Gastrocnemius medialis (tissue), 4 donors: ENCODE measurements around the gene CLP1. TPM values are rescaled to one million over a fixed set of nuclear protein-coding genes. Genes with fewer than 3 reads are reported as not detected.

Experiments used
- ATAC-seq, 2 donors: fragments of 150-250 bp; one replicate each; pipeline ENCODE4 v1.9.1; 2016
- DNase-seq, 2 donors: peaks; one replicate each; pipeline ENCODE4 v3.0.0-alpha.2; 2019
- H3K27ac ChIP-seq, 4 donors: fragments of 200-600 bp; sonication (generic); 1 replicate in 1 of 4; 2 replicates in 3 of 4; pipeline ENCODE4 v1.5.1; 2016 to 2018; ENCODE audit warnings: mild to moderate bottlenecking in 2 of 4, moderate library complexity in 1 of 4
- H3K27me3 ChIP-seq, 3 donors: fragments of 200-600 bp; sonication (generic) in 2 of 3; 1 replicate in 1 of 3; 2 replicates in 2 of 3; pipeline versions ENCODE4 v1.5.1 to v1.6.0; 2016 to 2019; ENCODE audit warnings: mild to moderate bottlenecking in 1 of 3, moderate library complexity in 1 of 3
- H3K36me3 ChIP-seq, 2 donors: fragments of 200-600 bp; sonication (generic) in 1 of 2; one replicate each; pipeline ENCODE4 v1.5.1; 2017 to 2018
- H3K4me1 ChIP-seq, 2 donors: fragments of 200-600 bp; sonication (generic) in 1 of 2; one replicate each; pipeline ENCODE4 v1.5.1; 2016 to 2017; ENCODE audit warnings: mild to moderate bottlenecking in 2 of 2
- H3K4me3 ChIP-seq, 4 donors: fragments of 200-600 bp; sonication (generic) in 3 of 4; 1 replicate in 1 of 4; 2 replicates in 3 of 4; pipeline ENCODE4 v1.5.1; 2016 to 2019; ENCODE audit warnings: mild to moderate bottlenecking in 2 of 4
- H3K9me3 ChIP-seq, 3 donors: fragments of 200-600 bp; sonication (generic) in 2 of 3; 1 replicate in 1 of 3; 2 replicates in 2 of 3; pipeline ENCODE4 v1.5.1; 2016 to 2019
- POLR2A ChIP-seq, 2 donors: fragments of 450-650 bp; IDR thresholded peaks; one replicate each; pipeline ENCODE4 v1.6.1; 2017; ENCODE audit warnings: antibody characterized with exemption in 2 of 2, mild to moderate bottlenecking in 2 of 2, moderate library complexity in 2 of 2
- in situ Hi-C, 4 donors: fragments of 200-750 bp; cut with MboI; loops; one replicate each; pipeline versions ENCODE4 v1.15.0 to v1.8.0; 2017; ENCODE audit warnings: low sequenced_read_pairs in 4 of 4
- intact Hi-C: fragments of 100-400 bp; cut with DNase I; formaldehyde crosslinking; loops from one replicate; pipeline ENCODE4 v1.15.1; 2023; ENCODE audit warnings: low total_unique reads
- total RNA-seq, 4 donors: library from RNA; depleted of rRNA; stranded (reverse); fragments of >200 nt; gene quantifications; one replicate each; pipeline versions ENCODE4 v1.1.0 to v1.2.3, GENCODE V29; 2016
- TF ChIP-seq, protein P1 (sequence below), 5 experiments: fragments of 450-650 bp in 3 of 5; fragments of 200-600 bp in 2 of 5; sonication (generic) in 2 of 5; IDR thresholded peaks in 4 of 5; conservative IDR thresholded peaks in 1 of 5; 1 replicate in 4 of 5; 2 replicates in 1 of 5; pipeline ENCODE4 v1.5.1; 2016 to 2019; ENCODE audit warnings: antibody characterized with exemption in 5 of 5, mild to moderate bottlenecking in 3 of 5, moderate library complexity in 3 of 5

The CLP1 gene
- total RNA-seq, 4 donors from 2014 or later = 10.6 to 15.3 (median 11.2) TPM

DNA sequence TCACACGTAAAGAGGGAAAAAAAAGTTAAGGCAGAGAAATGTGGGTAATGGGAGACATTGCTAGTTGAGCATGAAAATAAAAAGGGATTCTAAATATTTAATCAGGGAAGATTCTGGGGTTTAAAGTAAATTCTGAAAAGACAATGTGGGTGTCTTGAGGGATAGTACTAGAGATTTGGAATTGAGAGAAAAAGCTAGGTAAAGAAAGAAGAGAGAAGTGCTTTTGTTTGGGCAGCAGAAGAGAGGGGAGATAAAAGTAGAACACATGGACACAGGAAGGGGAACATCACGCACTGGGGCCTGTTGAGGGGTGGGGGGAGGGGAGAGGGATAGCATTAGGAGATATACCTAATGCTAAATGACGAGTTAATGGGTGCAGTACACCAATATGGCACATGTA lies 4.4 kb upstream of the CLP1 start:
- in situ Hi-C loops (loop anchor here in 1 of 4 donors (25.0 kb wide), 1 partner anchor 934 kb away; the partner anchor contains the start of genes LPXN and ZFP91), intact Hi-C loops (no loop called here)
- Histone ChIP-seq H3K36me3 (no peaks in the 10 kb centered on the region), H3K4me3 (no peak overlapping the region), H3K9me3 (no peaks in the 10 kb centered on the region), H3K27me3 (peaks cover 20 to 27% (median 20%) of the 10 kb centered on the region in 3 donors), H3K4me1 (peaks cover 9 to 12% of the 10 kb centered on the region in 2 donors), H3K27ac (no peak overlapping the region)
- no peak for DNase-seq
- ATAC-seq = no peak
- TF ChIP-seq, protein P1, sequence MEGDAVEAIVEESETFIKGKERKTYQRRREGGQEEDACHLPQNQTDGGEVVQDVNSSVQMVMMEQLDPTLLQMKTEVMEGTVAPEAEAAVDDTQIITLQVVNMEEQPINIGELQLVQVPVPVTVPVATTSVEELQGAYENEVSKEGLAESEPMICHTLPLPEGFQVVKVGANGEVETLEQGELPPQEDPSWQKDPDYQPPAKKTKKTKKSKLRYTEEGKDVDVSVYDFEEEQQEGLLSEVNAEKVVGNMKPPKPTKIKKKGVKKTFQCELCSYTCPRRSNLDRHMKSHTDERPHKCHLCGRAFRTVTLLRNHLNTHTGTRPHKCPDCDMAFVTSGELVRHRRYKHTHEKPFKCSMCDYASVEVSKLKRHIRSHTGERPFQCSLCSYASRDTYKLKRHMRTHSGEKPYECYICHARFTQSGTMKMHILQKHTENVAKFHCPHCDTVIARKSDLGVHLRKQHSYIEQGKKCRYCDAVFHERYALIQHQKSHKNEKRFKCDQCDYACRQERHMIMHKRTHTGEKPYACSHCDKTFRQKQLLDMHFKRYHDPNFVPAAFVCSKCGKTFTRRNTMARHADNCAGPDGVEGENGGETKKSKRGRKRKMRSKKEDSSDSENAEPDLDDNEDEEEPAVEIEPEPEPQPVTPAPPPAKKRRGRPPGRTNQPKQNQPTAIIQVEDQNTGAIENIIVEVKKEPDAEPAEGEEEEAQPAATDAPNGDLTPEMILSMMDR (IDR thresholded peaks at IDR 0.05 in 4 of 5, conservative IDR thresholded peaks at IDR 0.05 in 1 of 5) = no peak
- TF ChIP-seq POLR2A (IDR thresholded peaks at IDR 0.05) = no peak

DNA sequence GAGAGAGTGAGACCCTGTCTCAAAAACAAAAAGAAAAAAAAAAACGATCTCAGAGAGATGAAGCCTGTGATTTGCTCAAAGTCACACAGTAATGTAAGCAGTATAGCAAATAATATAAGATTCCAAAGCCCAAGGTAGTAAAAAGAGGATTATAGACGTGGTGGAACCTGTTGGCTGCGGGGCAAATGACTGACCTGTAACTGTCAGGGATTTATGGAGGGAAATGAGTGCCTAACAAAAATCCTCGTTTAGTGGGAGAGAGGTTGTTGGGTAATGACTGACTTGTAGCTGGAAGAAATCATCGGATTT lies 723 bp upstream of the CLP1 start:
- ATAC-seq = peak; percentile 4 to 6
- Histone ChIP-seq H3K4me1 (peaks cover 8 to 23% of the 10 kb centered on the region in 2 donors), H3K9me3 (no peaks in the 10 kb centered on the region), H3K4me3 (peak overlapping the region; percentile 62 to 79 (median 72)), H3K36me3 (peaks cover 0 to 26% of the 10 kb centered on the region in 2 donors), H3K27me3 (peaks cover 0 to 4% (median 0%) of the 10 kb centered on the region in 3 donors), H3K27ac (peak overlapping the region; percentile 84 to 94 (median 91))
- no peak for TF ChIP-seq POLR2A (IDR thresholded peaks at IDR 0.05)
- TF ChIP-seq, protein P1 (IDR thresholded peaks at IDR 0.05 in 4 of 5, conservative IDR thresholded peaks at IDR 0.05 in 1 of 5) = no peak
- in situ Hi-C loops (loop anchor here in 1 of 4 donors (25.0 kb wide), 1 partner anchor 930 kb away; the partner anchor contains the start of genes LPXN and ZFP91), intact Hi-C loops (loop anchor here (1.0 to 2.0 kb wide), 3 partner anchors 10 to 126 kb away; partner anchors contain the start of genes MED19, TIMM10 and TMX2)
- no peak for DNase-seq

DNA sequence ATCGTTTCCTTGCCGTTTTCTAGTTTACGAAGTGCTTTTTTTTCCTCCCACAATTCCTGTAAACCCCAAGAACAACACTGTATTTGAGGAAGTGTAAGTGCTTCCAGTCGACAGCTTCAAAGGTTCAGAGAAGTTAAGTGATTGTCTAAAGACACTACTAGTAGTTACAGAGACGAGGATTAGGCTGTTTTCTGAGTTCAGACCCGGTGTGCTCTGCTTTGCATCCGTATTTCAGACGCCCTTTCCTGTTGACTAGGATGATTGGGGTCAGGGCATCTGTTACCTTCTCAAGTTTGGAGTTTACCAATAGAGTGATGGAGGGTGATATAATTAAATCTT lies 430 bp downstream of the CLP1 start:
- no peaks in the 10 kb centered on the region for H3K9me3 ChIP-seq
- ATAC-seq = peak in 1 of 2 donors; percentile 4
- peaks cover 0 to 37% of the 10 kb centered on the region in 2 donors for H3K36me3 ChIP-seq
- no peaks in the 10 kb centered on the region for H3K27me3 ChIP-seq
- TF ChIP-seq, protein P1 (IDR thresholded peaks at IDR 0.05 in 4 of 5, conservative IDR thresholded peaks at IDR 0.05 in 1 of 5) = no peak
- no peak for TF ChIP-seq POLR2A (IDR thresholded peaks at IDR 0.05)
- H3K4me3 ChIP-seq = peak overlapping the region; percentile 62 to 92 (median 79)
- peak overlapping the region; percentile 84 to 94 (median 91) for H3K27ac ChIP-seq
- H3K4me1 ChIP-seq = peaks cover 8 to 23% of the 10 kb centered on the region in 2 donors
- DNase-seq = no peak
- intact Hi-C loops (no loop called here), in situ Hi-C loops (loop anchor here in 1 of 4 donors (25.0 kb wide), 1 partner anchor 929 kb away; the partner anchor contains the start of genes LPXN and ZFP91)

DNA sequence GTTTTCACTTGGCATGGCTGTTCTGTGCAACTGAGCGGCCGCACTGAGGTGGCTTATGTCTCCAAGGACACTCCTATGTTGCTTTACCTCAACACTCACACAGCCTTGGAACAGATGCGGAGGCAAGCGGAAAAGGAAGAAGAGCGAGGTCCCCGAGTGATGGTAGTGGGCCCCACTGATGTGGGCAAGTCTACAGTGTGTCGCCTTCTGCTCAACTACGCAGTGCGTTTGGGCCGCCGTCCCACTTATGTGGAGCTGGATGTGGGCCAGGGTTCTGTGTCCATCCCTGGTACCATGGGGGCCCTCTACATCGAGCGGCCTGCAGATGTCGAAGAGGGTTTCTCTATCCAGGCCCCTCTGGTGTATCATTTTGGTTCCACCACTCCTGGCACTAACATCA lies 2.1 kb downstream of the CLP1 start:
- Histone ChIP-seq H3K27me3 (no peaks in the 10 kb centered on the region), H3K9me3 (no peaks in the 10 kb centered on the region), H3K4me3 (no peak overlapping the region), H3K36me3 (peaks cover 0 to 39% of the 10 kb centered on the region in 2 donors), H3K4me1 (peaks cover 8 to 23% of the 10 kb centered on the region in 2 donors), H3K27ac (no peak overlapping the region)
- intact Hi-C loops (no loop called here), in situ Hi-C loops (loop anchor here in 1 of 4 donors (25.0 kb wide), 1 partner anchor 928 kb away; the partner anchor contains the start of genes LPXN and ZFP91)
- no peak for DNase-seq
- ATAC-seq = no peak
- no peak for TF ChIP-seq POLR2A (IDR thresholded peaks at IDR 0.05)
- TF ChIP-seq, protein P1 (IDR thresholded peaks at IDR 0.05 in 4 of 5, conservative IDR thresholded peaks at IDR 0.05 in 1 of 5) = no peak
